Immature natural killer cell (primary cell): ENCODE data around the gene COTL1. TPM values are rescaled to one million over a fixed set of nuclear protein-coding genes. Genes with fewer than 3 reads are reported as not detected.
A peak's percentile ranks its signal among the peaks of the same experiment; 100 is the strongest.

ENCODE experiments used
- DNase-seq, 3 donors: peaks; one replicate each; pipeline ENCODE4 v3.0.0; 2022; ENCODE audit warnings: mixed read lengths in 1 of 3
- H3K27ac Mint-ChIP-seq, 6 donors: one replicate each; pipeline ENCODE4 v1.8.0; 2020; ENCODE audit warnings: mixed read lengths in 6 of 6, mild to moderate bottlenecking in 5 of 6, inconsistent platforms in 4 of 6, moderate library complexity in 3 of 6
- H3K27me3 Mint-ChIP-seq, 3 donors: one replicate each; pipeline ENCODE4 v1.8.0; 2020 to 2021; ENCODE audit warnings: low read depth in 3 of 3, mild to moderate bottlenecking in 3 of 3, mixed read lengths in 3 of 3, moderate library complexity in 3 of 3, inconsistent platforms in 1 of 3
- H3K36me3 Mint-ChIP-seq, 3 donors: one replicate each; pipeline ENCODE4 v1.8.0; 2020; ENCODE audit warnings: mixed read lengths in 3 of 3, inconsistent platforms in 2 of 3, mild to moderate bottlenecking in 2 of 3
- H3K4me1 Mint-ChIP-seq, 2 donors: one replicate each; pipeline ENCODE4 v1.8.0; 2020; ENCODE audit warnings: inconsistent platforms in 2 of 2, mild to moderate bottlenecking in 2 of 2, mixed read lengths in 2 of 2, moderate library complexity in 1 of 2
- H3K4me3 Mint-ChIP-seq, 5 donors: one replicate each; pipeline ENCODE4 v1.8.0; 2020; ENCODE audit warnings: mild to moderate bottlenecking in 5 of 5, mixed read lengths in 5 of 5, inconsistent platforms in 3 of 5, moderate library complexity in 3 of 5
- H3K9me3 Mint-ChIP-seq, 6 donors: one replicate each; pipeline ENCODE4 v1.8.0; 2020; ENCODE audit warnings: mild to moderate bottlenecking in 6 of 6, mixed read lengths in 6 of 6, inconsistent platforms in 4 of 6, moderate library complexity in 3 of 6
- polyA plus RNA-seq, 3 donors: library from polyadenylated mRNA; unstranded; fragments of 300-500 nt; fragmentation: Illumina TruSeq; gene quantifications; one replicate each; pipeline ENCODE4 v1.2.3, GENCODE V29; 2021

The COTL1 gene
- polyA plus RNA-seq, 3 donors from 2014 or later: 193 to 268 (median 235) TPM

DNA sequence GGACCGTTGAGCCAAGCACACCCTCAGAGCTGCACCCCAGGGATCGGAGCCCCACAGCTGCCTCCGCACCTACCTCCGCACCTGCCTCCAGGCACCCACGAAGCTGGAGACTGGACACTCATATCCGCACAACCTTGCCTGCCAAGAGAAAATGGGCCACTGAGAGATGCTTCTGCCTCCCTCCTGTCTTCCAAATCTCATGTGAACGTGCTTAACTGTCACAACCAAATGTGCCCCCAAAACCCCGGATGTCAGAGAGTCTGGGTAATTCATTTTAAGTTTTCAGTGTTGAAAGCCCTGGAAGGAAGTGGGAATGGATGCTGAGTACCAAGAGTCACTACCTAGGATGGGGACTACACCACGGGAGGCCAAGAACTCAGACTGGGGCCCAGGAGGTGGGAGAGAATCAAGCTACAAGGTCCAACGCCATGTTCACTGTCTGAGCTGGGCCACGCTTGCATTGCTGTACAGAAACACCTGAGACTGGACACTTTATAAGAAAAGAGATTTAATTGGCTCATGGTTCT is 63.9 kb downstream of the COTL1 start:
- H3K4me1 Mint-ChIP-seq: peaks cover 11 to 20% of the 10 kb centered on the region in 2 donors
- no peak for DNase-seq
- H3K36me3 Mint-ChIP-seq: no peaks in the 10 kb centered on the region

GRCh38 chr16:84552135-84552534 is 65.7 kb downstream of the COTL1 start:
- Mint-ChIP-seq H3K4me1 (peaks cover 11 to 20% of the 10 kb centered on the region in 2 donors), H3K27ac (no peak overlapping the region), H3K27me3 (peaks cover 4 to 7% (median 7%) of the 10 kb centered on the region in 3 donors), H3K36me3 (no peaks in the 10 kb centered on the region), H3K4me3 (no peak overlapping the region), H3K9me3 (no peaks in the 10 kb centered on the region)
- no peak for DNase-seq

More for the DNA sequence above, 63.9 kb downstream of the COTL1 start:
- Mint-ChIP-seq H3K4me3 (no peak overlapping the region), H3K27ac (peak overlapping the region in 1 of 6 donors; percentile 18), H3K27me3 (peaks cover 4 to 7% (median 7%) of the 10 kb centered on the region in 3 donors), H3K9me3 (no peaks in the 10 kb centered on the region)

DNA sequence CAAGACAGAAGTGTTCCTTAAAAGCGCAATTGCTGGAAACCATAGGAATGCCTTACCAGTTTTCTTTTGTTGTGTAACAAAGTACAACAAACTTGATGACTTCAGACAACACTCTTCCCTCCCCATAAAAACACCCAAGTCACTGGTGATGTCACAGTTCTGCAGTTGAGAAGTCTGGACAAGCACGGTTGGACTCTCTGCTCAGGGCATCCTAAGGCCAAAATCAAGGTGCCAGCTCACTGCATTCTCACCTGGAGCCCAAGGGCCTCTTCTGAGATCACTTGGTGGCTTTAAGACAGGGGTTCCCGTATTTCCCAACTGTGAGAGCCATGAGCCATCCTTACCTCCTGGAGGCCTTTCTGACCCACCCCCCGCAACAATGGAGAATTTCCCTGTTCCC is 67.8 kb downstream of the COTL1 start:
- DNase-seq: no peak
- Mint-ChIP-seq H3K36me3 (no peaks in the 10 kb centered on the region), H3K9me3 (no peaks in the 10 kb centered on the region), H3K27ac (no peak overlapping the region), H3K4me1 (peaks cover 11 to 19% of the 10 kb centered on the region in 2 donors), H3K4me3 (no peak overlapping the region), H3K27me3 (peaks cover 5 to 9% (median 8%) of the 10 kb centered on the region in 3 donors)

GRCh38 chr16:84548971-84549844 is 68.7 kb downstream of the COTL1 start:
- peak overlapping the region in 1 of 6 donors; percentile 19 for H3K27ac Mint-ChIP-seq
- peaks cover 0 to 2% (median 0%) of the 10 kb centered on the region in 3 donors for H3K36me3 Mint-ChIP-seq

DNA sequence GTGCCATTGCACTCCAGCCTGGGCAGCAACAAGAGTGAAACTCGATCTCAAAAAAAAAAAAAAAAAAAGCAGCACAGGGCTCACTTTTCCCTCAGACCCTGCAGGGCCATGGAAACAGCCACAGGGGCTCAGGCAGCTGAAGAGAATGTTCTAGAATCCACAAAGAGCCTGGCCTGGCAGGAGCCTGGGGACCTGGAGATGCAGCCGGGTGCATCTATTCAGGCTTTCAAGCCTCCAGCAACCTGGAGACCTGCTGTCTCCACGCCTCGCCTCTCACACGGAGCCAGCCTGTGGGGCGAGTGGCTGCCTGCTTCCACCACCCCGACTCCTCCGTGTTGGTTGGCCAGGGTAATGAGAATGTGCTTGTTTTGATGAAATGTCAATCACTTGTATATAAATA is 69.4 kb downstream of the COTL1 start:
- peaks cover 3 to 9% of the 10 kb centered on the region in 2 donors for H3K4me1 Mint-ChIP-seq
- H3K36me3 Mint-ChIP-seq: peaks cover 0 to 3% (median 0%) of the 10 kb centered on the region in 3 donors

More at GRCh38 chr16:84548971-84549844, 68.7 kb downstream of the COTL1 start:
- DNase-seq: no peak
- peaks cover 3 to 11% (median 9%) of the 10 kb centered on the region in 3 donors for H3K27me3 Mint-ChIP-seq
- no peaks in the 10 kb centered on the region for H3K9me3 Mint-ChIP-seq
- peaks cover 10% of the 10 kb centered on the region in 2 donors for H3K4me1 Mint-ChIP-seq
- H3K4me3 Mint-ChIP-seq: peak overlapping the region in 3 of 5 donors; percentile 47 to 57 (median 49)

DNA sequence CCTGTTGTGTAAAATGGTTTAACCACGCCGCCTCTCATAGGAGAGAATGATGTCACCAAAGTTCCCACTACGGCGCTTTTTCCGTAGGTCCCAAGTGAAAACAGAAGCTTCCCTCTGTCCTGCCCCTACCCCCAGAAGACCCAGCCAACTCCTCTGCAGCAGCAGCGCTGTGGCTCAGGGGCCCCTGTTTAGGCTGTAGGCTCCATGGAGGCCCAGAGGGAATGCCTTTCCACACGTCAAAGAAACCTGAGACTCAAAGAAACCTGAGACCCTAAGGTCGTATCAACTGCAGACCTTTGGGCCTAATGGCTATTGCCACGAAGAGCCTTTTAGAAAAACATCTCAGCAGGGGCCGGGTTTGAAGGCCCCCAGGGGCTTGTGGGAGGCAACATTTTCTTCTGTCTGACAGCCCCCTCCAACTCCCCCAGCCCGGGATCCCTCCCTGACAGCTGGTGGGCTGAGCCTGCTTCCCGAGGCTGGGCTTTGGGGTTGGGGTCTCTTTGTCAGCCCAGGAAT is 70.3 kb downstream of the COTL1 start:
- DNase-seq: no peak
- Mint-ChIP-seq H3K36me3 (peaks cover 0 to 3% (median 0%) of the 10 kb centered on the region in 3 donors), H3K4me1 (peaks cover 0 to 9% of the 10 kb centered on the region in 2 donors), H3K9me3 (no peaks in the 10 kb centered on the region), H3K27me3 (peaks cover 3 to 11% (median 10%) of the 10 kb centered on the region in 3 donors), H3K27ac (no peak overlapping the region), H3K4me3 (no peak overlapping the region)

More for the DNA sequence above, 69.4 kb downstream of the COTL1 start:
- H3K4me3 Mint-ChIP-seq: no peak overlapping the region
- no peaks in the 10 kb centered on the region for H3K9me3 Mint-ChIP-seq
- peaks cover 3 to 10% (median 9%) of the 10 kb centered on the region in 3 donors for H3K27me3 Mint-ChIP-seq
- no peak for DNase-seq
- no peak overlapping the region for H3K27ac Mint-ChIP-seq

GRCh38 chr16:84546669-84547545 is 71.0 kb downstream of the COTL1 start:
- H3K4me1 Mint-ChIP-seq: peaks cover 0 to 6% of the 10 kb centered on the region in 2 donors
- H3K4me3 Mint-ChIP-seq: no peak overlapping the region
- H3K9me3 Mint-ChIP-seq: no peaks in the 10 kb centered on the region

DNA sequence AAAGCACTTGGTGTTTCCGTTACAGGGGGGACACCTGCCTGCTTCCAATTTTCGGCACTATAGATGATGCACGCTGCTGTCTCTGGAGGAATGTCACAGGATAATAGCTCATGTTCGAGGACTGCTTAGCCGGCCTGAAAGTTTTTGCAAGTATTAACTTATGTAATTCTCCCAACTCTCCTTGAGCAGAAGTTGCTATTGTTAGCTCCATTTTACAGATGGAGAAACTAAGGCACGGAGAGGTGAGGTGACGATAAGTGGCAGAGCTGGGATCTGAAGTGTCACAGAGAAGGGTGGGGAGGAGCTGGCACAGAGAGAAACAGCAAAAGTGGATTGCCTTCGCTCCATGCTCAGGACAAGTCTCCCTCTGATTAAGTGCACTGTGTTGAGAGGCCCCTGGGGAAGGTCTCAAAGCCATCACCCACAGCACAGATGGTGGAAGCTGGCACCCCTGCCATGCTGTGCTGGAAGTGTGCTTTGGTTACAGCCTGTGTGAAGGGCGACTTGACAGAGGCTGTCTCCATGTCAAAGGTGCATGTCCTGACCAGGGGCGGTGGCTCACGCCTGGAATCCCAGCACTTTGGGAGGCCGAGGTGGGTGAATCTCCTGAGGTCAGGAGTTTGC is 72.7 kb downstream of the COTL1 start:
- no peaks in the 10 kb centered on the region for H3K9me3 Mint-ChIP-seq
- H3K27ac Mint-ChIP-seq: no peak overlapping the region
- peaks cover 0 to 6% of the 10 kb centered on the region in 2 donors for H3K4me1 Mint-ChIP-seq
- DNase-seq: no peak
- H3K36me3 Mint-ChIP-seq: peaks cover 0 to 3% (median 0%) of the 10 kb centered on the region in 3 donors
- H3K27me3 Mint-ChIP-seq: peaks cover 3 to 10% (median 9%) of the 10 kb centered on the region in 3 donors
- H3K4me3 Mint-ChIP-seq: no peak overlapping the region

More at GRCh38 chr16:84546669-84547545, 71.0 kb downstream of the COTL1 start:
- Mint-ChIP-seq H3K27me3 (peaks cover 3 to 11% (median 10%) of the 10 kb centered on the region in 3 donors), H3K27ac (peak overlapping the region in 1 of 6 donors; percentile 0), H3K36me3 (peaks cover 0 to 3% (median 0%) of the 10 kb centered on the region in 3 donors)
- DNase-seq: no peak

- Mint-ChIP-seq H3K27me3 (peaks cover 3 to 10% (median 9%) of the 10 kb centered on the region in 3 donors), H3K4me1 (peaks cover 0 to 2% of the 10 kb centered on the region in 2 donors), H3K9me3 (no peaks in the 10 kb centered on the region), H3K4me3 (no peak overlapping the region), H3K36me3 (peaks cover 0 to 3% (median 0%) of the 10 kb centered on the region in 3 donors), H3K27ac (no peak overlapping the region)
- DNase-seq: no peak
Observed at GRCh38 chr16:84544031-84544773, 73.7 kb downstream of the COTL1 start.

DNA sequence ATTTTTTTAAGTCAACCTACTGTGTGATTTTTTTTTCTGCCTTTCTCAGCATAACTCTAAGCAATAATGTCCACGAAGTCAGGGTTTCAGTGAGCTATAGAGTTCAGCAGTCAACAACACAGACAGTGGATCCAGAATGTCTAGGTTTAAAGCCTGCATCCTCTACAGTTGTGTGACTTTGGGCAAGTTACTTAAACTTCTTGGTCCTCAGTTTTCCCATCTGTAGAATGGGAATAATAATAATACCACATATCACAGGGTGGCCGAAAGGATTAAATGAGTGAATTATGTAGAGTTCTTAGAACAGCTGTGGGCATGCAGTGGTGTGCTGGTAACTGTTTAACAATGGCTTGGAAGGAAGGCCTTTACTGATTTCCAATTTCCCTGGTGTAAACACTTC is 74.6 kb downstream of the COTL1 start:
- no peak for DNase-seq
- no peaks in the 10 kb centered on the region for H3K9me3 Mint-ChIP-seq
- H3K27ac Mint-ChIP-seq: no peak overlapping the region
- H3K27me3 Mint-ChIP-seq: peaks cover 2 to 9% (median 7%) of the 10 kb centered on the region in 3 donors
- no peaks in the 10 kb centered on the region for H3K4me1 Mint-ChIP-seq
- no peak overlapping the region for H3K4me3 Mint-ChIP-seq
- peaks cover 0 to 3% (median 0%) of the 10 kb centered on the region in 3 donors for H3K36me3 Mint-ChIP-seq

DNA sequence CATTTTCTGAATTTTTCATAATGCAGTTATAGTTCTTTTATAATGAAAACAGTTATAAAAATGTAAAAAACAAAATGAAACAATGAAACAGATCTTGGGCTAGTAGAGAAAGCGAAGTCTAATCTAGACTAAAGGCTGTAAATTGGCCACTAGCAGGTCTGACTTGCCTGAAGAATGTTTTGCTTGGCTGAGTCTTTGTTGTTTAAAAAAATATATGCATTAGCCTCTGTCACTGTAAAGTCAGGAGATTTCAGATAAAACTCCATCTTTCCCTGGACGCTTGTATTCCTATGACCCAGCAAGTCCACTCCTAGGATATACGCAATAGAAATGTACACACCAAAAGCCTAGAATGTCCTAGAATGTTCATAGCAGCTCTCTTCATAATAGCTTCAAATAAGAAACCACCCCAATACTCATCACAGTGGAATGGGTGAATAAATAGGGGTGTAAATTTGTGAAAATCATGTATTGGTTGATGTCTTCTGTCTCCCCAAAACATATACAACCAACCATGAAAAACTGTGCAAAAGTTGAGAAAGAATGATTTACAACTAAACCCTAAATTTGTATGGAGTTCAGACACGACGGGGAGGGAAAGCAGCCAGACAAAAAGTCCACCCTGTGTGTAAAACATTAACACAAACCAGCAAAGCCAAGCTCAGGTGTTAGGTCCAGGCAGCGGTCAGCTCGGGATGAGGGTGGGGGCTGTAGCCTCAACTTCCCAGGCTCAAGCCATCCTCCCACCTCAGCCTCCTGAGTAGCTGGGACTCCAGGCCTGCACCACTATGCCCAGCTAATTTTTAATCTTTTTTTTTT is 75.7 kb downstream of the COTL1 start:
- DNase-seq: no peak
- Mint-ChIP-seq H3K27ac (no peak overlapping the region), H3K9me3 (no peaks in the 10 kb centered on the region), H3K4me3 (no peak overlapping the region), H3K4me1 (no peaks in the 10 kb centered on the region), H3K27me3 (peaks cover 2 to 9% (median 7%) of the 10 kb centered on the region in 3 donors), H3K36me3 (peaks cover 0 to 3% (median 0%) of the 10 kb centered on the region in 3 donors)

- Mint-ChIP-seq H3K27me3 (peaks cover 3 to 5% (median 4%) of the 10 kb centered on the region in 3 donors), H3K9me3 (no peaks in the 10 kb centered on the region), H3K4me1 (no peaks in the 10 kb centered on the region), H3K27ac (no peak overlapping the region), H3K4me3 (no peak overlapping the region), H3K36me3 (peaks cover 0 to 3% (median 0%) of the 10 kb centered on the region in 3 donors)
- DNase-seq: no peak
Observed at GRCh38 chr16:84540194-84540593, 77.7 kb downstream of the COTL1 start.
